H1 (cell line): ENCODE measurements around the gene SPDYE8. TPM values are rescaled to one million over a fixed set of nuclear protein-coding genes. Genes with fewer than 3 reads are reported as not detected.
A peak's percentile ranks its signal among the peaks of the same experiment; 100 is the strongest.
"Not testable (repeated sequence)": the region's sequence is repeated elsewhere in the genome, so short reads cannot be mapped to it uniquely, and the experiment has no call there.

ENCODE experiments used
- CTCF ChIA-PET: fragments of 300-600 bp; sonication (Branson Sonifier 250); formaldehyde crosslinking; loops from one replicate; lab custom pipeline; 2021; ENCODE audit not compliant: partially characterized antibody; lab: Charles Lee
- POLR2A ChIA-PET: fragments of 300-600 bp; sonication (Branson Sonifier 250); formaldehyde crosslinking; loops from one replicate; lab custom pipeline; 2021; ENCODE audit warnings: inconsistent platforms; ENCODE audit not compliant: partially characterized antibody; lab: Charles Lee
- DNase-seq, 2 experiments: peaks; one replicate each; pipeline versions ENCODE4 v3.0.0 to v3.0.0-alpha.2; 2010 to 2022; ENCODE audit warnings: low spot score in 2 of 2, low read depth in 1 of 2, mixed read lengths in 1 of 2
- FAIRE-seq: peaks from 2 replicates; lab custom pipeline; 2011; peaks lifted over from hg19 to GRCh38; lab: Jason Lieb, UNC
- H2AFZ ChIP-seq: 2 replicates; pipeline ENCODE4 v1.8.1; 2012; ENCODE audit warnings: low read length, inconsistent platforms
- H2AK5ac ChIP-seq: 2 replicates; pipeline ENCODE4 v1.6.1; 2013; ENCODE audit warnings: low read depth, low read length
- H2BK120ac ChIP-seq: replicated peaks from 2 replicates; pipeline ENCODE3; 2013; ENCODE audit warnings: low read depth, low read length, inconsistent platforms
- H2BK12ac ChIP-seq: 2 replicates; pipeline ENCODE4 v1.6.1; 2013; ENCODE audit warnings: low read depth, low read length
- H2BK15ac ChIP-seq: 2 replicates; pipeline ENCODE4 v1.6.1; 2013; ENCODE audit warnings: low read length
- H2BK20ac ChIP-seq: 2 replicates; pipeline ENCODE4 v1.6.1; 2013; ENCODE audit warnings: low read length
- H2BK5ac ChIP-seq: 2 replicates; pipeline ENCODE4 v1.6.1; 2013; ENCODE audit warnings: low read depth, low read length
- H3K14ac ChIP-seq: 2 replicates; pipeline ENCODE4 v1.6.1; 2013; ENCODE audit warnings: inconsistent platforms; ENCODE audit not compliant: insufficient read length
- H3K18ac ChIP-seq: 2 replicates; pipeline ENCODE4 v1.6.1; 2013; ENCODE audit warnings: low read length; ENCODE audit errors: extremely low read depth
- H3K23ac ChIP-seq: 2 replicates; pipeline ENCODE4 v1.6.1; 2013; ENCODE audit warnings: inconsistent platforms; ENCODE audit not compliant: insufficient read length
- H3K23me2 ChIP-seq: 2 replicates; pipeline ENCODE4 v1.6.1; 2013; ENCODE audit warnings: low read depth, low read length
- H3K27ac ChIP-seq: 2 replicates; pipeline ENCODE4 v1.6.1; 2011; ENCODE audit warnings: low read depth, low read length, inconsistent platforms
- H3K27me3 ChIP-seq, 4 experiments: replicated peaks in 1 of 4; 1 replicate in 1 of 4; 2 replicates in 3 of 4; pipeline versions ENCODE4 v1.6.1 to v1.8.1; 2011 to 2013; ENCODE audit warnings: low read length in 3 of 4, mild to moderate bottlenecking in 3 of 4, inconsistent platforms in 2 of 4, mixed read lengths in 2 of 4, moderate library complexity in 1 of 4; ENCODE audit not compliant: control insufficient read depth in 3 of 4, insufficient read depth in 3 of 4; ENCODE audit errors: extremely low read depth in 1 of 4
- H3K36me3 ChIP-seq, 4 experiments: 2 replicates each; pipeline versions ENCODE4 v1.6.1 to v1.8.1; 2011 to 2013; ENCODE audit warnings: mild to moderate bottlenecking in 4 of 4, low read length in 3 of 4, moderate library complexity in 2 of 4, control low read depth in 1 of 4, inconsistent platforms in 1 of 4; ENCODE audit not compliant: insufficient read depth in 4 of 4, control insufficient read depth in 2 of 4
- H3K4ac ChIP-seq: replicated peaks from 2 replicates; pipeline ENCODE3; 2013; ENCODE audit warnings: low read length, low read depth, mixed read lengths, inconsistent platforms; ENCODE audit not compliant: insufficient read length
- H3K4me1 ChIP-seq, 4 experiments: replicated peaks in 1 of 4; 1 replicate in 1 of 4; 2 replicates in 3 of 4; pipeline versions ENCODE4 v1.6.1 to v1.8.1; 2011 to 2013; ENCODE audit warnings: low read length in 3 of 4, inconsistent platforms in 2 of 4, mixed read lengths in 1 of 4; ENCODE audit not compliant: insufficient read depth in 4 of 4, control insufficient read depth in 3 of 4
- H3K4me2 ChIP-seq, 2 experiments: 2 replicates each; pipeline versions ENCODE4 v1.6.1 to v1.8.1; 2011 to 2013; ENCODE audit warnings: low read depth in 2 of 2, low read length in 2 of 2, control low read depth in 1 of 2, inconsistent platforms in 1 of 2, mild to moderate bottlenecking in 1 of 2; ENCODE audit not compliant: insufficient read depth in 1 of 2
- H3K4me3 ChIP-seq, 4 experiments: fragments of 200-600, 300-600 bp in 1 of 4; sonication (generic), shearing (Covaris generic), sonication (Bioruptor Twin) in 1 of 4; 2 replicates each; pipeline versions ENCODE4 v1.5.1 to v1.8.1; 2011 to 2016; ENCODE audit warnings: low read length in 4 of 4, low read depth in 3 of 4, control low read depth in 2 of 4, inconsistent platforms in 2 of 4, mild to moderate bottlenecking in 2 of 4, mixed read lengths in 1 of 4, moderate library complexity in 1 of 4; ENCODE audit not compliant: insufficient read depth in 2 of 4; ENCODE audit errors: extremely low read depth in 1 of 4
- H3K56ac ChIP-seq: replicated peaks from 2 replicates; pipeline ENCODE3; 2013; ENCODE audit warnings: low read depth, mild to moderate bottlenecking, mixed read lengths, low read length, inconsistent platforms; ENCODE audit not compliant: insufficient read length
- H3K79me1 ChIP-seq: 2 replicates; pipeline ENCODE4 v1.6.1; 2013; ENCODE audit warnings: low read depth, low read length, control low read depth
- H3K79me2 ChIP-seq, 2 experiments: 2 replicates each; pipeline versions ENCODE4 v1.6.1 to v1.8.1; 2012 to 2013; ENCODE audit warnings: low read length in 2 of 2, mild to moderate bottlenecking in 2 of 2, inconsistent platforms in 1 of 2; ENCODE audit not compliant: insufficient read depth in 2 of 2, control insufficient read depth in 1 of 2
- H3K9ac ChIP-seq, 4 experiments: replicated peaks in 1 of 4; 1 replicate in 1 of 4; 2 replicates in 3 of 4; pipeline versions ENCODE4 v1.6.1 to v1.8.1; 2011 to 2013; ENCODE audit warnings: low read depth in 3 of 4, low read length in 3 of 4, control low read depth in 2 of 4, mild to moderate bottlenecking in 2 of 4, moderate library complexity in 2 of 4, inconsistent platforms in 1 of 4; ENCODE audit errors: extremely low read depth in 1 of 4
- H3K9me3 ChIP-seq, 2 experiments: 2 replicates each; pipeline versions ENCODE4 v1.6.1 to v1.8.1; 2012 to 2013; ENCODE audit warnings: mild to moderate bottlenecking in 2 of 2, moderate library complexity in 2 of 2, control low read depth in 1 of 2, inconsistent platforms in 1 of 2, low read depth in 1 of 2, low read length in 1 of 2, mixed read lengths in 1 of 2; ENCODE audit not compliant: insufficient read depth in 2 of 2
- H4K20me1 ChIP-seq, 2 experiments: replicated peaks in 1 of 2; 2 replicates each; pipeline versions ENCODE3 to v1.8.1; 2011 to 2013; ENCODE audit warnings: inconsistent platforms in 2 of 2, low read length in 2 of 2, mild to moderate bottlenecking in 1 of 2; ENCODE audit not compliant: insufficient read depth in 2 of 2, control insufficient read depth in 1 of 2
- H4K5ac ChIP-seq: 2 replicates; pipeline ENCODE4 v1.6.1; 2013; ENCODE audit warnings: low read length, low read depth, mixed read lengths, inconsistent platforms; ENCODE audit not compliant: insufficient read length
- H4K8ac ChIP-seq: 2 replicates; pipeline ENCODE4 v1.8.0; 2013; ENCODE audit warnings: mild to moderate bottlenecking, moderate library complexity, low read length, inconsistent platforms; ENCODE audit not compliant: insufficient read depth; ENCODE audit errors: extremely low read depth
- H4K91ac ChIP-seq: replicated peaks from 2 replicates; pipeline ENCODE3; 2013; ENCODE audit warnings: low read length, mixed read lengths, inconsistent platforms; ENCODE audit not compliant: insufficient read length
- PHF8 ChIP-seq: fragments of 200-600 bp; sonication (generic); conservative IDR thresholded peaks from 2 replicates; pipeline ENCODE4 v1.7.1; 2012; ENCODE audit warnings: low read depth, mild to moderate bottlenecking, inconsistent platforms, low read length, moderate library complexity
- POLR2A ChIP-seq, 2 experiments: IDR thresholded peaks; 1 replicate in 1 of 2; 2 replicates in 1 of 2; pipeline ENCODE4 v1.6.1; 2011; ENCODE audit warnings: low read depth in 2 of 2, low read length in 2 of 2, mild to moderate bottlenecking in 2 of 2; ENCODE audit errors: control extremely low read depth in 1 of 2
- POLR2AphosphoS5 ChIP-seq: IDR thresholded peaks from 2 replicates; pipeline ENCODE4 v1.6.1; 2011; ENCODE audit warnings: low read depth, low read length
- TAF1 ChIP-seq: IDR thresholded peaks from 2 replicates; pipeline ENCODE4 v1.6.1; 2011; ENCODE audit warnings: mild to moderate bottlenecking, low read depth, low read length
- TBP ChIP-seq: IDR thresholded peaks from 2 replicates; pipeline ENCODE4 v1.6.1; 2011; ENCODE audit warnings: low read depth, low read length, improper control_type of control experiment
- WGBS, 2 experiments: shearing (Covaris generic) in 1 of 2; methylation state at CpG; one replicate each; pipeline versions ENCODE4 v1.1.6 to v1.1.7; 2013 to 2015; ENCODE audit warnings: low lambda C conversion rate in 2 of 2, mixed read lengths in 2 of 2, inconsistent platforms in 1 of 2, low coverage in 1 of 2, missing lambda C conversion rate in 1 of 2; ENCODE audit not compliant: insufficient replicate concordance in 2 of 2, insufficient coverage in 1 of 2, insufficient read length in 1 of 2; ENCODE audit errors: extremely low coverage in 1 of 2, missing lambda C conversion rate in 1 of 2; 5-methylcytosine and 5-hydroxymethylcytosine counted together
- polyA plus RNA-seq, 7 experiments: library from polyadenylated mRNA; depleted of rRNA in 3 of 7; stranded (reverse) in 5 of 7; unstranded in 2 of 7; fragments of >200 nt in 5 of 7; fragments of 200-250 nt in 2 of 7; gene quantifications; 1 replicate in 5 of 7; 2 replicates in 1 of 7; 4 replicates in 1 of 7; pipeline versions ENCODE4 v1.2.1 to v1.2.3, GENCODE V29; 2011 to 2013; ENCODE audit warnings: missing spikeins in 2 of 7, mixed read lengths in 2 of 7
- total RNA-seq: library from RNA; stranded (reverse); fragmentation: NEBNext Ultra II Directional; extraction: Animal tissue kit (Norgen Biotek cat#: 25700); gene quantifications from 2 replicates; pipeline ENCODE4 v1.2.1, GENCODE V29; 2021

Gene SPDYE8
- total and polyA plus RNA-seq, 2 of the 8 experiments (the other 6 are each of a cell fraction or from before 2014, with no cell fraction given): not detected

GRCh38 chr7:73005693-73006447, 23.7 kb downstream of the SPDYE8 start:
- H3K36me3 ChIP-seq, H2BK15ac ChIP-seq, H4K5ac ChIP-seq, H4K20me1 ChIP-seq, H2BK20ac ChIP-seq, H3K79me1 ChIP-seq, H3K4me1 ChIP-seq, H3K23me2 ChIP-seq, H3K79me2 ChIP-seq, H3K23ac ChIP-seq, H3K4ac ChIP-seq, H2AK5ac ChIP-seq, H3K14ac ChIP-seq, H2BK12ac ChIP-seq, H2BK120ac ChIP-seq, H3K56ac ChIP-seq, H3K18ac ChIP-seq: not testable (repeated sequence)
- WGBS, 2 experiments: 1% methylated on average over 35 of the region's 66 CpGs; no CpG with 5 or more reads in 1 of the 2 experiments
- TF ChIP-seq POLR2AphosphoS5: peak; percentile 89
- peak; percentile 90 for TF ChIP-seq TAF1
- TF ChIP-seq POLR2A (IDR thresholded peaks at IDR 0.05; ENCODE audit: control extremely low read depth in 1 of 2, low read depth in 2 of 2, low read length in 2 of 2): peak; percentile 82 to 87
- peak; percentile 84 for TF ChIP-seq TBP
- TF ChIP-seq PHF8: peak; percentile 29; the same call in 1 of the 2 replicates
- TF ChIP-seq, all 59 proteins: peak for 5; not testable (repeated sequence) for 54
- CTCF ChIA-PET, FAIRE-seq, H3K27me3 ChIP-seq, POLR2A ChIA-PET, H2BK5ac ChIP-seq, H3K27ac ChIP-seq, H4K8ac ChIP-seq, H2AFZ ChIP-seq, H4K91ac ChIP-seq, H3K9me3 ChIP-seq: not testable (repeated sequence)
- Histone ChIP-seq H3K9ac (peak overlapping the region; percentile 20 to 69 (median 46); a peak in 6 of 7 replicates), H3K4me2 (peak overlapping the region in 1 of 2 experiments; percentile 33; a peak in 2 of 4 replicates), H3K4me3 (peak overlapping the region; percentile 41 to 66 (median 51))
- peak; percentile 67 to 90 for DNase-seq
